IPS-18c (cell line): ENCODE data around the gene RRH.
"Not testable (repeated sequence)": the region's sequence is repeated elsewhere in the genome, so short reads cannot be mapped to it uniquely, and the experiment has no call there.

Experiments
- H3K4me3 ChIP-seq: 2 replicates; pipeline ENCODE4 v1.7.0; 2013; ENCODE audit warnings: low read depth, mild to moderate bottlenecking, low read length, moderate library complexity; ENCODE audit not compliant: insufficient read depth
- H3K9me3 ChIP-seq: one replicate; pipeline ENCODE4 v1.6.1; 2013; ENCODE audit warnings: mild to moderate bottlenecking, low read length, moderate library complexity; ENCODE audit not compliant: control insufficient read depth, insufficient read depth

The RRH gene

GRCh38 chr4:109821185-109821584 lies 6.6 kb upstream of the RRH start:
- Histone ChIP-seq H3K4me3 (no peak overlapping the region), H3K9me3 (no peaks in the 10 kb centered on the region)

GRCh38 chr4:109826719-109827118 lies 1.1 kb upstream of the RRH start:
- Histone ChIP-seq H3K4me3 (no peak overlapping the region), H3K9me3 (no peaks in the 10 kb centered on the region)

GRCh38 chr4:109833756-109834155 lies 6.0 kb downstream of the RRH start:
- Histone ChIP-seq H3K9me3 (no peaks in the 10 kb centered on the region), H3K4me3 (no peak overlapping the region)

GRCh38 chr4:109836985-109837384 lies 9.2 kb downstream of the RRH start:
- H3K4me3 ChIP-seq = no peak overlapping the region
- no peaks in the 10 kb centered on the region for H3K9me3 ChIP-seq

- H3K9me3 ChIP-seq = no peaks in the 10 kb centered on the region
- no peak overlapping the region for H3K4me3 ChIP-seq
Measured at GRCh38 chr4:109846395-109847098, 18.8 kb downstream of the RRH start.

- no peaks in the 10 kb centered on the region for H3K9me3 ChIP-seq
- H3K4me3 ChIP-seq = no peak within 1 kb of the TSS
Measured at GRCh38 chr4:109847896-109848442, 20.2 kb downstream of the RRH start, which contains the start of gene LRIT3. TSS of gene LRIT3 (plus strand) at chr4:109848107. CDS start at chr4:109848202, 95 bp downstream.

- no peaks in the 10 kb centered on the region for H3K9me3 ChIP-seq
- no peak overlapping the region for H3K4me3 ChIP-seq
Measured at GRCh38 chr4:109848501-109848900, 20.7 kb downstream of the RRH start.

DNA sequence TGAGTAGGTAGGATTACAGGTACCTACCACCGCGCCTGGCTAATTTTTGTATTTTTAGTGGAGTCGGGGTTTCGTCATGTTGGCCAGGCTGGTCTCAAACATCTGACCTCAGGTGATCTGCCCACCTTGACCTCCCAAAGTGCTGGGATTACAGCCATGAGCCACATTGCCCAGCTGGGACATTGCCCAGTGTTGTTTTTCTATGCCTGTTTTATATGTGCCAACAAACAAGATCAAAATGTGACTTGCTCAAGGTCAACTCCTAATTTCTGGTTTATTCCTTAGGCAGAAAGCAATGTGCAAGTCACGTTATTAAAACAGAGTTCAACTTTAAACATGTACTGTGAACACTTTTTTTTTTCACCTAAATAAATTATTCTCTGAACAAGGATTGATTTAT lies 22.8 kb downstream of the RRH start:
- H3K9me3 ChIP-seq = no peaks in the 10 kb centered on the region
- no peak overlapping the region for H3K4me3 ChIP-seq

DNA sequence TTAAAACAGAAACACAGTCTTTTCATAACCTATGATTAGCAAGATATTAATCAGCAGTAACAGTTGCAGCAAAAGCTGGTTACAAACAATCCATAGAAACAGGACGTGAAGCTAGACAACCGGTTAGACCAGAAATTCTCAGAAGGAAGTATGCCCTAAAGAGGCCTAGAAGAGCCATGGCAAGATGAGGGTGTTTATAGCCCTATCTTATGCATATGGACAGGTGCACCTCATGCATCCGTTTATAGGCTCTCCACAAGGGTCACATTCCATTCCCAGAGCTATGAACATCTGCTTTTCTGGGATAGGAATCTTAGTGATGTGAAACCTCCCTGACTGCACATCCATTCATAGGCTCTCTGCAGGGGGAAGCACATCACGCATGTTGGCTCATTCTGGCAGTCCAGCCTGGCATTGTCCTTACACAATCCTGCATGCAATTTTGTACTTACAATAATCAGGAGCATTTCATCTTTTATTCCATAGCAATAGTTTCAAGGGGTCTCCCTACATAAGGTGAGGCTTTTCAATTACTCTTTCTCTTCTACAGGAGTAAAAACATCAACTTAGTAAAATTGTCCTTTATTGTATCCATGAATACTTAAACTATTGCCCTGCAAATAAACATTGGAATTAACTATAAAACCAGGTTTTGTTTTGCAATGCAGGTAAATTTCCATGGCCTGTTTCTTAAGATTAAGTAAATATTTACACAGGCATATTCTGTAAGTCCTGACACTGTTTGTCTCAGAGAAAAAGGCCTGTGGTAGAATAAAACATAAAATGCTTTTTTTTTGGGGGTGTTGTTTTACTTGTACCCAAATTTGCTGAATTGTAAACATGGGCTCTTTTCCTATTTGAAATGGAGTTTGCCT lies 31.9 kb downstream of the RRH start:
- H3K9me3 ChIP-seq, H3K4me3 ChIP-seq: not testable (repeated sequence)

- Histone ChIP-seq H3K4me3 (no peak overlapping the region), H3K9me3 (peaks cover 2% of the 10 kb centered on the region)
Measured at GRCh38 chr4:109861271-109861670, 33.5 kb downstream of the RRH start.

- no peak overlapping the region for H3K4me3 ChIP-seq
- H3K9me3 ChIP-seq = peaks cover 2% of the 10 kb centered on the region
Measured at GRCh38 chr4:109861916-109862511, 34.2 kb downstream of the RRH start.

- Histone ChIP-seq H3K4me3 (no peak overlapping the region), H3K9me3 (peaks cover 2% of the 10 kb centered on the region)
Measured at GRCh38 chr4:109864134-109864533, 36.4 kb downstream of the RRH start.

DNA sequence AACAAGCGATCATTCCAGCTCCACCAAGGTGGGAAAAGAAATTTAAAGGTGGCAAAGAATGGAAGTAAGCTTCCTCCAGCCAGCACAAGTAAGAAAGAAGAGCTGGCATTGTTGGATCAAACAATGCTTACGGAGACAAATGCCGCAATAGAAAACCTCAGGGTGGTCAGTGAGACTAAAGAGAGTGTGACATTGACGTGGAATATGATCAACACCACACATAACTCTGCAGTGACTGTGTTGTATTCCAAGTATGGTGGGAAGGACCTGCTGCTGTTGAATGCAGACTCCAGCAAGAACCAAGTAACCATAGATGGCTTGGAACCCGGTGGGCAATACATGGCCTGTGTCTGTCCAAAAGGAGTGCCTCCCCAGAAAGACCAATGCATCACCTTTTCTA lies 42.3 kb downstream of the RRH start:
- Histone ChIP-seq H3K4me3 (no peak overlapping the region), H3K9me3 (peaks cover under 1% of the 10 kb centered on the region)

- no peak overlapping the region for H3K4me3 ChIP-seq
- peaks cover 3% of the 10 kb centered on the region for H3K9me3 ChIP-seq
Measured at GRCh38 chr4:109872065-109872464, 44.3 kb downstream of the RRH start.

GRCh38 chr4:109872950-109873656 lies 45.3 kb downstream of the RRH start:
- H3K4me3 ChIP-seq = no peak overlapping the region
- peaks cover 3% of the 10 kb centered on the region for H3K9me3 ChIP-seq

- Histone ChIP-seq H3K9me3 (peaks cover 3% of the 10 kb centered on the region), H3K4me3 (no peak overlapping the region)
Measured at GRCh38 chr4:109873791-109874514, 46.2 kb downstream of the RRH start.

GRCh38 chr4:109875106-109875505 lies 47.3 kb downstream of the RRH start:
- peaks cover 3% of the 10 kb centered on the region for H3K9me3 ChIP-seq
- no peak overlapping the region for H3K4me3 ChIP-seq
